Stimulated activated CD8-positive, alpha-beta memory T cell treated with anti-CD3 and anti-CD28 coated beads, Interleukin-4, amount 100 ng/mL, for 24 hours (primary cell): Measurements from ENCODE around the gene SHOX.
"Not testable (repeated sequence)": the region's sequence is repeated elsewhere in the genome, so short reads cannot be mapped to it uniquely, and the experiment has no call there.

Experiments used
- DNase-seq: peaks from one replicate; pipeline ENCODE4 v3.0.0-alpha.2; 2020; ENCODE audit warnings: low read depth

SHOX gene

DNA sequence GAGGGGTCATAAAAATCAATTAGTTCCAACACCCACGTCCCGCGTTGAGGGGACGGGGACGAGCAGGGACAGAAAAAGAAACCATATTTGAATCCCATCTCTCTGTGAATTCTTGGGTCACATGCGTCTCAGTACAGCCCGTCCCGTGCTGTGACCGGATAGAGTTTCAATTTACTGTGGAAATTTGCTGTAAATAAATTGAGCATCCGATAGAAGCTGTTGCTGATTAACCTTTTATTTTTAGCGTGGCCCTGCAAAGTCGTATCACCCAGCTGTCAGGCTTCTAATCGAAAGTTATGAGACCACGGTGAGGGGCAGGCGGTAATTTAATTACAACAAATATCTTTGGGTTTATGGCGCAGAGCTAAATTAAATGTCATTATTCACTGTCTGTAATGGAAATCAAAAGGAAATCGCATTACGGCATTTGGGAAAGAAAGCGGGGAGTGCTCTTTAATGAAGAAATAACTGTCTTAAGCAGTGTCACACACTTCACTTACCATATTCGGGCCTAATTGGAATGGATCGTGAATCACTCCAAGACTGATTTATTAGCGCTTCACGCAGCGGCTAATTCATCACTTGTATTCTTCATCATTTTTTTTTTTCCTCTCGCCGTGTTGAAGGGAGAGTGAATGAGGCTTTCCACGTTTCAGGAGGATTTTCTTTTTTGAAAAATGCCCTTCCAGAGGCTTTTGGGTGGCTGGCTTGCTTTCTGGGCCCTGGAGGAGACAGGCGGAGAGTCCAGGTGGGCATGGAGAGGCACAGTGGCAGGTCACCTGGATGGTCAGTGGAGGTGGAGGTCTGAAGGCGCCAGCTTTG, 7.3 kb downstream of the SHOX start:
- DNase-seq: no peak

DNA sequence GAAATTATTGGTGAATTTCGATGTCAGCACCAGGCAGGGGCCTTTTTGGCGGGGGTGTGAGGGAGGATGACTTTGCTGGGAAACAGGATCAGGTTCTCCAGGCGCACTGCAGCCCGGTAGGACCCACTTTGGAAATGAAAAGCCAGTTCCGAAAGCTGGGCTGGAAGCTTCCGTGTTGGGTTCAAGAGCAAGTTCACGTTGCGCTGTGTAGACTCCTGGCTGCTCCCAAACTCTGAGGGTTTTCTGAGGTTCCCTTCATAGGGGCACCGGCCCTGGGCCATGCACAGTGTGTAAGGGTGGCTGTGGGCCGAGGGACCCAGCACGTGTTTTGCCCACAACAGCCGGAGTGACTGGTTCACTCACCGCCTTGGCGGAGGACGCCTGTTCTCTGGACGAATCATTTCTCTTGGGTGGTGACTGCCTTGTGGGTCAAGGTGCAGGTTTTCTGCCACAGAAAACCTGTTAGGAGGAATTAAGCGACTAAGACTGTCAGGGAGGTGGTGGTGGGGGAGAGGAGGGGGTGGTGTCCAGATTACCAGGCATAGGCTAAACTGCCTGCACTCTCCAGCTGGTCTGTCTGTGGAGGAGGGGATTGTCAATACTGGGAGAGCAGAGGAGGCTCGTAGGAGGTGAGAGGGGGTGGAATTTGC, 8.0 kb downstream of the SHOX start:
- no peak for DNase-seq

DNA sequence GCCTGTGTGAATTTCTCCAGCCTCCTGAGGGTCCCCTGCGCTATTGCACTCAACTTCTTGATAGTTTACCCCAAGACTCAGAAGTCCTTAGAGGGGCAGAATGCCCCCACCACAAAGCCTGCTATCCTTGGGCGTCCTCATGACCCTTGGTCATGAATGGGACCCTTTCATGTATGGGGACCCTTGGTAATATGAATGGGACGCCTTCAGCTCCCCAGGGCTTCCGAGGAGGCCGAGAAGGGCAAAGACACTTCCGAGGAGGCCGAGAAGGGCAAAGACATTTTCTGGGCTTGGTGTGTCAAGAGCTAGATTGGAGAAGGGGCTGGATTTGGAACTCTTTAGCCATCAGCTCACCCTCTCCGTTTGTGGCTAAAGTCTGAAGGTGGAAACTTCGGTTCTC, 8.6 kb downstream of the SHOX start:
- DNase-seq: no peak

DNA sequence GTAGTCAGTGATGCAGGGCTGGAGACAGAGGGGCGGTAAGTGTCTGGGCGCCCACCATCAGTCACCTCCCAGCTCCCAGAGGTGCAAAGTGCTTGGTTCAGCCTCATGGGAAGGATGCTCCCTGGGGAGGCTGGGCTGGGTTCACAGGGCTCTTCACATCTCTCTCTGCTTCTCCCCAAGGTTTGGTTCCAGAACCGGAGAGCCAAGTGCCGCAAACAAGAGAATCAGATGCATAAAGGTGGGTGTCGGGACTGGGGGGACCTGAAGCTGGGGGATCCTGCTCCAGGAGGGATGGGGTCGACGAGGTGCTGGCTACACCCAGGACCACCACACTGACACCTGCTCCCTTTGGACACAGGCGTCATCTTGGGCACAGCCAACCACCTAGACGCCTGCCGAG, 10.1 kb downstream of the SHOX start:
- DNase-seq: no peak

DNA sequence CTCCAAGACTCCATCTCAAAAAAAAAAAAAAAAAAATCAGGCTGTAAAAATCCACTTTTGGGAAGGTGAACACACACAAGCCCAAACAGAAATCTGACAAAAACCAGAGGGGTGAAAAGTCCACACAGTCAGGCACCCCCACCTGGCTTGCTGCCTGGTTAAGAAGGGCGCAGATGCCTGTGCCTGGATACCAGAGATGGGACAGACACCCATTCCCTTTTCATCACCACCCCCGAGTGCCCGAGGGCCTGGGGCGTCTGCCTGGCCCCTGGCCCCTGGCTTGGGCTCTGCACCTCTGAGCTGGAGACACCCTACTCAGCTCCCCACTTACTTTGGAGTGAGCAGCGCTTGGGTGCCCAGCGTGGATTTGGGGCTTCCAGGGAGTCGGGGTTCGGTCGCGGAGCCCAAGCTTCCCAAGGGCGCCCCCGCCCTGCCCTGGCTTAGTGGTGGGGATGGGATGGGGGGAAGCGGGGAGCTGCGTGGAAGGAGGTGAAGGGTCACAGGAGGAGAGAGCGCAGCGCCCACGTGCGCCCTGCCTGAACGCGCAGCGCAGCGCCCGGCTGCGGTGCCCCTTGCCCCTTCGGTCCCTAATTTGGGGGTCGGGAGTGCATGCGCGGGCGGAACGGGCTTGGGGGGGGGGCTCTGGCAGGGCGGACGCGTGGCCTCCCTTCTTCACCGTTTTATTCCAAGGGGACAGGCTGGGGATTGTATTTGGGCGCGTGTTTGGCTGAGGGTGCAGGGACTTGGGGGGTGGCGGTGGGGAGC, 11.3 kb downstream of the SHOX start:
- DNase-seq: no peak

DNA sequence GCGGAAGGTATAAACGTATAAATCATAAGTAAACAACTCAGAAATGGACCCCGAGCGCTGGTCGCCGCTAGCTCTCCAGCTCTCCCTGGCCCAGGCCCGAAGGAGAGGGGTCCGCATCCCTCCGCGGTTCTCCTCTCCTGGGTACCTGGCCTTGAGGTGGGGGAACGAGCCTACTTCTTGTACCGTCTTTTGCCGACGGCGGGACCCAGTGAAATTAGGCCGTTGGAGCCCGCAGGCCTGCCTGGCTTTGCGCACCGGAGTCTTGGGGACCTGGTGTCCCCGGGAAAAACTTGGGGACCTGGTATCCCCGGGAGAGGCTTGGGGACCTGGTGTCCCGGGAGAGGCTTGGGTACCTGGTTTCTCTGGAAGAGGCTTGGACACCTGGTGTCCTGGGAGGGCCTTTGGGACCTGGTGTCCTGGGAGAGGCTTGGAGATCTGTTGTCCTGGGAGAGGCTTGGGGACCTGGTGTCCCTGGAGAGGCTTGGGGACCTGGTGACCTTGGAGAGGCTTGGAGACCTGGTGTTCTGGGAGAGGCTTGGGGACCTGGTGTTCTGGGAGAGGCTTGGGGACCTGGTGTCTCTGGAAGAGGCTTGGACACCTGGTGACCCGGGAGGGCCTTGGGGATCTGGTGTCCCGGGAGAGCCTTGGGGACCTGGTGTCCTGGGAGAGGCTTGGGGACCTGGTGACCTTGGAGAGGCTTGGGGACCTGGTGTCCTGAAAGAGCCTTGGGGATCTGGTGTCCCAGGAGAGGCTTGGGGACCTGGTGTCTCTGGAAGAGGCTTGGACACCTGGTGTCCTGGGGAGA, 12.0 kb downstream of the SHOX start:
- DNase-seq: no peak

DNA sequence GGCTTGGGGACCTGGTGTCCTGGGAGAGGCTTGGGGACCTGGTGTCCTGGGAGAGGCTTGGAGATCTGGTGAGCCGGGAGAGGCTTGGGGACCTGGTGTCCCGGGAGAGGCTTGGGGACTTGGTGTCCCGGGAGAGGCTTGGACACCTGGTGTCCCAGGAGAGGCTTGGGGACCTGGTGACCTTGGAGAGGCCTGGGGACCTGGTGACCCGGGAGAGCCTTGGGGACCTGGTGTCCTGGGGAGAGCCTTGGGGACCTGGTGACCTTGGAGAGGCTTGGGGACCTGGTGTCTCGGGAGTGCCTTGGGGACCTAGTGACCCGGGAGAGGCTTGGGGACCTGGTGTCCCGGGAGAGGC, 12.6 kb downstream of the SHOX start:
- no peak for DNase-seq

DNA sequence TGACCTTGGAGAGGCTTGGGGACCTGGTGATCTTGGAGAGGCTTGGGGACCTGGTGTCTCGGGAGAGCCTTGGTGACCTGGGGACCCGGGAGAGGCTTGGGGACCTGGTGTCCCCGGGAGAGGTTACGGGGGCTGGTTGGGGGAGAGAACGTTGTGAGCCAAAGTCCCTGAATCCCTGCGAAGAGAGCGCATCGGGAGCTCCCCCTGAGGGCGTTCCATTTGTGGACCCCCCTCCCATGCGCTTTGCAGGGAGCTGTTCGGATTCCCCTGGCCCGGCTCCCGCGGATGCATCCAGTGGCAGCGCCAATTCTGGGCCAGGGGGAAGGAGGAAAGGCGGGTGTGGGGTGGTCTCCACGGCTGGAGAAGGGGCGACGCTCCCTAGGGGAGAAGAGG, 13.3 kb downstream of the SHOX start:
- no peak for DNase-seq

DNA sequence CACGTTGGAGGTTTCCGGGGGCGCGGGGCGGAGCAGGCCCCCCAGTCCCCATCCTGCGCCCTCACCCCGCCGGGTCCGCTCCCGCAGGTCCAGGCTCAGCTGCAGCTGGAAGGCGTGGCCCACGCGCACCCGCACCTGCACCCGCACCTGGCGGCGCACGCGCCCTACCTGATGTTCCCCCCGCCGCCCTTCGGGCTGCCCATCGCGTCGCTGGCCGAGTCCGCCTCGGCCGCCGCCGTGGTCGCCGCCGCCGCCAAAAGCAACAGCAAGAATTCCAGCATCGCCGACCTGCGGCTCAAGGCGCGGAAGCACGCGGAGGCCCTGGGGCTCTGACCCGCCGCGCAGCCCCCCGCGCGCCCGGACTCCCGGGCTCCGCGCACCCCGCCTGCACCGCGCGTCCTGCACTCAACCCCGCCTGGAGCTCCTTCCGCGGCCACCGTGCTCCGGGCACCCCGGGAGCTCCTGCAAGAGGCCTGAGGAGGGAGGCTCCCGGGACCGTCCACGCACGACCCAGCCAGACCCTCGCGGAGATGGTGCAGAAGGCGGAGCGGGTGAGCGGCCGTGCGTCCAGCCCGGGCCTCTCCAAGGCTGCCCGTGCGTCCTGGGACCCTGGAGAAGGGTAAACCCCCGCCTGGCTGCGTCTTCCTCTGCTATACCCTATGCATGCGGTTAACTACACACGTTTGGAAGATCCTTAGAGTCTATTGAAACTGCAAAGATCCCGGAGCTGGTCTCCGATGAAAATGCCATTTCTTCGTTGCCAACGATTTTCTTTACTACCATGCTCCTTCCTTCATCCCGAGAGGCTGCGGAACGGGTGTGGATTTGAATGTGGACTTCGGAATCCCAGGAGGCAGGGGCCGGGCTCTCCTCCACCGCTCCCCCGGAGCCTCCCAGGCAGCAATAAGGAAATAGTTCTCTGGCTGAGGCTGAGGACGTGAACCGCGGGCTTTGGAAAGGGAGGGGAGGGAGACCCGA, 14.0 kb downstream of the SHOX start:
- DNase-seq: no peak

DNA sequence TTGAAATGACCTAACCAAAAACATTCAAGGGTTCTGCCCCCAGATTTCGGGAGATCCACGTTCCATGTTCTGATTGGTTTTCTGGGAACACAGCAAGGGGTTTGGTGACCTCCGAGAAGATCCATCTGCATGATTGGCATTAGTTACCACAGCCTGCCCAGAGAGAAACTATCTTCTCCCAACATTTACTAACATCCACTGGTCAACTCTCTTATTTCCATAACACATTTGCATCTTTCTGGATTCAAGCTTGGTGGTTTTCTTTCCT, 15.6 kb downstream of the SHOX start:
- no peak for DNase-seq

DNA sequence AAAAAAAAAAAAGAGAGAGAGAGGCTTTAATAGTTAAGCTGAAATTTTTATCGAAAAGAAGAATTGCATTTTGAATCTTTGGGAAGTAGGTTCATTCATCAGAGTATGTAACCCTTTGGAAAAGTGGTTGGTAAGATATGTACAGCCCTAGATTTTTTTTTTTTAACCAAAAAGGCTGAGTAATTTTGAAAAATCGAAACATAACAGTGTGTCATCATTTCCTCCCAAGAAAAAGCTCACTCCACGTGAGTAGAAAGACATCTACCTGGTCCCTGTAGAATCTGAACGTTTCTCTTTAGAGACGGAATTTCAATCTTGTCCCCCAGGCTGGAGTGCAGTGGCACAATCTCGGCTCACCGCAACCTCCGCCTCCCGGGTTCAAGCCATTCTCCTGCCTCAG, 16.2 kb downstream of the SHOX start:
- DNase-seq: no peak

DNA sequence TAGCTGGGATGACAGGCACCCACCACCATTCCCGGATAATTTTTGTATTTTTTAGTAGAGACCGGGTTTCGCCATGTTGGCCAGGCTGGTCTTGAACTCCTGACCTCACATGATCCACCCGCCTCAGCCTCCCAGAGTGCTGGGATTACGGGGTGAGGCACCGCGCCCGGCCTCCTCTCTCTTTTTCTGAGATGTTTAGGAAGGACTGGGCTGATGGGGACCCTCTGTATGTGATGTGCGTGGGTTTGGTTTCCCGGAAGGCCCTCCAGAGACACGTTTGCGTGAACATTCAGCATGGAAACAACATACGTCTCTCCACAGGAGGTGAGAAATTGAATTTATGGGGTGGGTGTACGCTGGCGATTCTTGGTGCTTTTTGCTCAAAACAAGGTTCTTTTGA, 18.6 kb downstream of the SHOX start:
- DNase-seq: no peak

DNA sequence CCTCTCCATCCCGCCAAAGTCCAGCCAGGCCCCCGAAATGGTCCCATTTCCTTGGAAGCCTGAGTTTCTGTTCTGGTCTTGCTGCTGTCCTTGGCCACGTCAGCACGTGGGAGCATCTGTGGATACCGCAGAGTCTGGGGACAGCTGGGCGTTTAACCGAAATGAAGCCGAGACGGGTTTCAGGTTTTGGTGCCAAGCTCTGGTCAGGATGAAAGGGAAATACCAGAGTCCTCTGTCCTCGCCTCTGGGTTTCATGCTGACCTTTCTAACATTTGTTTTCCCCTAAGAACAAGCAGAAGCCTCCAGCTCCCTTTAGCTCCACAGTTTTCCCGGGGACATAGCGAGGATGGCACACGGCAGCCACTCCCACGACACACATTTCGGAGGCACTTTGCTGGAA, 19.7 kb downstream of the SHOX start:
- no peak for DNase-seq

DNA sequence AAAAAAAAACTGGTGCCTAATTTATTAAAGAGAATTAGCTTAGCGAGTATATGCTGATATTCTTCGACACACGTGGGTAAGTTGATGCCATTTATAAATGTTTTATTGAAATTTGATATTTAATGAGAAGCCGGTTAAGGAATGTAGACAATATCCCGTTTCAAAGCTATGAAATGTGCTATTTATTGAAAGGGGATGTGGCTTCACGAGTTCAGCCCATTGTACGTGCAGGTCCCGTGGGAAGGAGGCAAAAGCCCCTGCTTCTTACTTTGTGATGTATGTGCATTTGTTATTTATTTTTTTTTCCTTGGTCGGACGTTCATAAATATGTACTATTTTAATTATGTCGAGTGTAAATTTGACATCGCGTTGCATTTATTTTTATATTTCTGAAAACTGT, 20.2 kb downstream of the SHOX start:
- no peak for DNase-seq

DNA sequence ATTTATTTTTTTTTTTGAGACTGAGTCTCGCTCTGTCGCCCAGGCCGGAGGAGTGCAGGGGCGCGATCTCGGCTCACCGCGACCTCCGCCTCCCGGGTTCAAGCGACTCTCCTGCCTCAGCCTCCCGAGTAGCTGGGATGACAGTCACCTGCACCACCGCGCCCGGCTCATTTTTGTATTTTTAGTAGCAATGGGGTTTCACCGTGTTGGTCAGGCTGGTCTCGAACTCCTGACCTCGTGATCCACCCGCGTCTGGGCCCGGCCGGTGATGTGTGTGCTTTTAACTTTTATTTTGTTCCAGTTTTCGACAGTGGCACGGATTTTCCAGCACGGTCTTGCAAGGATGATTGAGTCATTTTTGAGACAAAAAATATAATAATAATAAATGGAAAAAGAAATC, 21.3 kb downstream of the SHOX start:
- DNase-seq: not testable (repeated sequence)

DNA sequence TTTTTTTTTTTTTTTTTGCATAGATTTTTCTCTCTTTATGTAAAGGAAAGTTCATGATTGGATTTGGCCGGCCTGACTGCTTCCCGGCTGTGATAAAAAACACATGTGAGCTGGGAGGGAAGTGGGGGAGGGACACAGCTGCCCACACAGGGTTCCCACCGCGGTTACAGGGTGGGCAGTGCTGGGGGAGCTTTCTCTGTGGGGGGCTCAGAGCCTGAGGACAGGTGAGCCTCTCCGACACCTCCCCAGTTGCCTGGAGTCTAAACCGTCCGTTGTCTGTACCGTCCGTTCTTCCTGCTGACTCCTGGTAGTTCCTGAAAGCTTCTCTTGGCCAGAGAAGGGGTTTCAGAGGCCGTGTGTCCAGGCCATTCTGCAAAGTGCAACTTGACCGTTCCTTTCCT, 21.8 kb downstream of the SHOX start:
- no peak for DNase-seq

DNA sequence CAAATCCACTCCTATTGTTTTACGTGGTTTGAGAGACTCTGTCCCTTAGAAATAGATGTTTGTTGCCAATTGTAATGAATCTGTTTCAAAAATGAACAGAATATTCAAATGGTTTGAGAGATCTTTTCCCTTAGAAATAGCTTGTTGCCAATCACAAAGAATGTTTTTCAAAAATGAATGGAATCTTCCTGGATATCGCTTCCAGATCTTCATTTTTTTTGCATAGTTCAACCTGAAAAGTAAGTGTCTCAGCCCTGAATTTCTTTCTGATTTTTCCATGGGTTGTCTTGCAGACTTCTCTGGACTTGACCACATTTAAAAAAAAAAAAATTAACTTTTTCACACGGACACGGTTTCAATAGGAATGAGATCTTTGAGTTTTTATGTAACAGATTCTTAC, 22.7 kb downstream of the SHOX start:
- no peak for DNase-seq

DNA sequence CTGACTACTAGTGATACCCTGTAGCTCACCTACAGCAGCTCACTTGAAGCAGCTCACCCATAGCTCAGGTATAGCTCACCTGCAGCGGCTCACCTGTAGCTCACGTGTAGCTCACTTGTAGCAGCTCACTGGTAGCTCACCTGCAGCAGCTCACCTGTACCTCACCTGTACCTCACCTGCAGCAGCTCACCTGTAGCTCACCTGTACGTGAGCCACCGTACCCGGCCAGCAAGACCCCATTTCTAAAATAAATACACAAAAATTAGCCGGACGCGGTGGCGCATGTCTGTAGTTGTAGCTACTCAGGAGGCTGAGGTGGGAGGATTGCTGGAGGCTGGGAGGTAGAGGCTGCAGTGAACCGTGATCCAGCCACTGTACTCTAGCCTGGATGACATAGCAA, 30.6 kb downstream of the SHOX start:
- DNase-seq: no peak

DNA sequence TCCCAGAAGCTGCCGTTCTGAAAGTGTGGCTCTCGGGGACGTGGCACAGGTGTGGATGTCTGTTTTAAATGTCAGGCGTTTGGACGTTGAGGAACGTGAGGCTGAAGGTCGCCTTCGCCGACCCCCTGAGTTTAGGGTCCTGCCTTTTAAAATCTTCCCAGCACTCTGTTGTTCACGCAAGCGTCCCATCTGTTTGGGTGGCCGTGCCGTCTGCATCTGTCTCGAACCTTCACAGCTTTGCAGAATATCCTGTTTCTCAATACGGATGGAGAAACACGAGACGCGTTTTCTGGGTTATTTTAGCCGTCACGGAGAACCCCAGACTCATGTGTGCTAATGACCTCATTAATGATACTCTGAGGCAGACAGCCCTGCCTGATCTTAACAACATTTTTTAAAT, 31.5 kb downstream of the SHOX start:
- DNase-seq: no peak

DNA sequence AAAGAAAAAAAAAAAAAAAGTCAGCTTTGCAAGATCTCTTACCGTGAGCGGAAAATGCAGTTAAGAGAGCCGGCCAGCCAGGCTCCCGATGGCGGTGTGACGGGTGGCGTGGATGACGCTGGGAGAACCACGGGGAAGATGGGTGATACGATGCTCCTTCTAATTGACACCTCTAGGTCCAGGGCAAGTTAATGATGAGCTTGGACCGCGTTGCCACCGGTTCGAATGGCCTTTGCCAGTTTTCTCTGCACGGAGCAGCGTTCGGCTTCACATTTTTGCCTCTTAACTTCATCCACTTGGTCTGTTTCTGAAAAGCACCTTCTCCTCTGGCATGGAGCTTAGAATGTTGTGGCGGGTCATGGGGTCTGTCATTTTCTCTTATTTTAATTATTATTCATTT, 33.2 kb downstream of the SHOX start:
- no peak for DNase-seq
